Right ventricle myocardium superior (tissue), 1 donor: ENCODE results near the gene SMARCA2. TPM values are rescaled to one million over a fixed set of nuclear protein-coding genes. Genes with fewer than 3 reads are reported as not detected.

Source experiments
- ATAC-seq: fragments of 200-7000 bp; cut with Tn5 transposase; one replicate; pipeline ENCODE4 v1.9.1; 2020; ENCODE audit warnings: mild to moderate bottlenecking; ENCODE audit not compliant: poor library complexity
- DNase-seq: peaks from one replicate; pipeline ENCODE4 v3.0.0-alpha.2; 2020
- intact Hi-C: fragments of 100-400 bp; cut with DNase I; formaldehyde crosslinking; loops from one replicate; pipeline ENCODE4 v1.11.2; 2022
- total RNA-seq: library from RNA; stranded (reverse); fragmentation: NEBNext Ultra II Directional; extraction: Animal tissue kit (Norgen Biotek cat#: 25700); gene quantifications from one replicate; pipeline ENCODE4 v1.2.1, GENCODE V29; 2021
- donor health status: DM: no; HTN: yes; CAD: no; lungs with severe emphysema.

Gene SMARCA2
- total RNA-seq, 1 donor from 2014 or later, result 101 TPM

DNA sequence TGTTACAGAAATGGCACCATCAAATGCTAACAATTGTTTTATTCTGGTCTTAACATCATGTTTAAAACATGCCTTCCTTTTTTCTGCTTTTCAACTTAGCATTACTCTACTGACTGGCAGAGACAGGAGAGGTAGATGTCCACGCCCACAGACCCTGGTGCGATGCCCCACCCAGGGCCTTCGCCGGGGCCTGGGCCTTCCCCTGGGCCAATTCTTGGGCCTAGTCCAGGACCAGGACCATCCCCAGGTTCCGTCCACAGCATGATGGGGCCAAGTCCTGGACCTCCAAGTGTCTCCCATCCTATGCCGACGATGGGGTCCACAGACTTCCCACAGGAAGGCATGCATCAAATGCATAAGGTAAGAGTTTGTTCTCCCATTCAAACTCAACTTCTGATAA is 13.7 kb downstream of the SMARCA2 start:
- intact Hi-C loops, result no loop called here
- DNase-seq (peak; percentile 30), ATAC-seq (no peak)

- intact Hi-C loops, result no loop called here
- DNase-seq (no peak), ATAC-seq (no peak)
Measured at GRCh38 chr9:2029666-2030170, 14.6 kb downstream of the SMARCA2 start.

GRCh38 chr9:2032234-2032633 is 17.1 kb downstream of the SMARCA2 start:
- intact Hi-C loops, result no loop called here
- no peak for ATAC-seq
- DNase-seq, result no peak

- DNase-seq, result no peak
- ATAC-seq, result no peak
- intact Hi-C loops, result no loop called here
Measured at GRCh38 chr9:2036844-2037243, 21.7 kb downstream of the SMARCA2 start.

DNA sequence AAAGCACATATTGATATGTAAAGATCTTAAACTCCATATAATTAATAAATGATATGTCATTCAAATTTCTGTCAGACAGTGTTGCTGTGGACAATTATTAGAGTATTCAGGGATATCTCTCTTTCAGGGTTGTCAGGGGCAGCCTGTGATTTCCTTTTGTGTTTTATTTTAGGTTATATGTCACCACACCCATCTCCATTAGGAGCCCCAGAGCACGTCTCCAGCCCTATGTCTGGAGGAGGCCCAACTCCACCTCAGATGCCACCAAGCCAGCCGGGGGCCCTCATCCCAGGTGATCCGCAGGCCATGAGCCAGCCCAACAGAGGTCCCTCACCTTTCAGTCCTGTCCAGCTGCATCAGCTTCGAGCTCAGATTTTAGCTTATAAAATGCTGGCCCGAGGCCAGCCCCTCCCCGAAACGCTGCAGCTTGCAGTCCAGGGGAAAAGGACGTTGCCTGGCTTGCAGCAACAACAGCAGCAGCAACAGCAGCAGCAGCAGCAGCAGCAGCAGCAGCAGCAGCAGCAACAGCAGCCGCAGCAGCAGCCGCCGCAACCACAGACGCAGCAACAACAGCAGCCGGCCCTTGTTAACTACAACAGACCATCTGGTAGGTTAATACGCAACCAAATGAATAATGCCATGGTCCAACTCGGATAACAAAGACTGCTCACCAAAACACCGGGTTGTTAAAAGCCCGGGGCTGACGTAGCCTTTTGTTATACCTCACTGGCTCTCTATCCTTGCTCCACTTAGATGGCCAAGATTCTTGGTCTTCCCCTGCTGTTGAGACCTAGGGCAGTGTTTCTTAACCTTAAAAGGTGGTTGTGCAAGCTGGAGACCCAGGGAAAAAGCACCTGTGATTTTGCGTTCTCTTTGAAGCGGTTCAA is 24.4 kb downstream of the SMARCA2 start:
- DNase-seq, result peak; percentile 48

GRCh38 chr9:2040828-2041227 is 25.7 kb downstream of the SMARCA2 start:
- DNase-seq (no peak), ATAC-seq (no peak)
- intact Hi-C loops, result no loop called here

More for the DNA sequence above, 24.4 kb downstream of the SMARCA2 start:
- ATAC-seq, result peak; percentile 12
- intact Hi-C loops, result no loop called here

- intact Hi-C loops, result no loop called here
- no peak for ATAC-seq
- DNase-seq, result no peak
Measured at GRCh38 chr9:2041736-2042135, 26.6 kb downstream of the SMARCA2 start.

GRCh38 chr9:2043243-2043642 is 28.1 kb downstream of the SMARCA2 start:
- intact Hi-C loops, result no loop called here
- ATAC-seq, result no peak
- DNase-seq, result no peak

GRCh38 chr9:2043881-2044462 is 28.8 kb downstream of the SMARCA2 start:
- DNase-seq (no peak), ATAC-seq (no peak)
- intact Hi-C loops, result no loop called here

DNA sequence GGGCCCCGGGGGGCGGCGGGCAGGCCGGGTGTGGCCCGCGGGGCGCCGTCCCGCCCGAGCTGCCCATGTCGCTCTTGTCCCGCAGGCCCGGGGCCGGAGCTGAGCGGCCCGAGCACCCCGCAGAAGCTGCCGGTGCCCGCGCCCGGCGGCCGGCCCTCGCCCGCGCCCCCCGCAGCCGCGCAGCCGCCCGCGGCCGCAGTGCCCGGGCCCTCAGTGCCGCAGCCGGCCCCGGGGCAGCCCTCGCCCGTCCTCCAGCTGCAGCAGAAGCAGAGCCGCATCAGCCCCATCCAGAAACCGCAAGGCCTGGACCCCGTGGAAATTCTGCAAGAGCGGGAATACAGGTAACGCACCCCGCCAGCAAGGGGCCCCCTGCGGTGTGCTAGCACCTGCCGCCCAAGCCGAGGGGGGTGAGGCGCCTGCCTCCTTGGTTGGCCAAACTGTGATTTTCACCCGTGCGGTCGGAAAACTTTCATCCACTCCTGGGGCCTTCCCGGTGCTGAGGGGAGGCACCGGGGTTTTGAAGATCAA is 32.1 kb downstream of the SMARCA2 start:
- no peak for ATAC-seq
- intact Hi-C loops, result no loop called here
- no peak for DNase-seq

DNA sequence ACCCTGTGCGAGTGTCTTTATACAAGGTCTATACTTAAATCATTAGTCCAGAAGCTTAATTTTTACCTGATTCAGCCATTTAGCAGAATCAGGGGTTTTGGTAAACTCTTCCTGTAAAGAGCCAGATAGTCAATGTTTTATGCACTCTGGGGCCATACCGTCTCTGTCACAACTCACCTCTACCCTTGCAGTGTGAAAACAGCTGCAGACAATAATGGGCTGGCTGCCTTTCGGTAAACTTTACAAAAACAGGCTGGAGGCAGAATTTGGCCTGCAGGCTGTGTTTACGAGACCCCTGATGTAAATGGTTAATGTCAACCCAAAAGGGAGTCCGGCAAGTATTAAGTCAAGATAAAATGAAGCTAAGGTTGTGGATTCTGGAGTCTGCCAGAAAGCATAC is 32.8 kb downstream of the SMARCA2 start:
- DNase-seq (no peak), ATAC-seq (no peak)
- intact Hi-C loops, result no loop called here

- ATAC-seq, result no peak
Measured at GRCh38 chr9:2050236-2050635, 35.1 kb downstream of the SMARCA2 start.

GRCh38 chr9:2053883-2054845 is 39.0 kb downstream of the SMARCA2 start:
- ATAC-seq, result peak; percentile 41
- no peak for DNase-seq
- intact Hi-C loops, result no loop called here

More at GRCh38 chr9:2050236-2050635, 35.1 kb downstream of the SMARCA2 start:
- intact Hi-C loops, result no loop called here
- no peak for DNase-seq

DNA sequence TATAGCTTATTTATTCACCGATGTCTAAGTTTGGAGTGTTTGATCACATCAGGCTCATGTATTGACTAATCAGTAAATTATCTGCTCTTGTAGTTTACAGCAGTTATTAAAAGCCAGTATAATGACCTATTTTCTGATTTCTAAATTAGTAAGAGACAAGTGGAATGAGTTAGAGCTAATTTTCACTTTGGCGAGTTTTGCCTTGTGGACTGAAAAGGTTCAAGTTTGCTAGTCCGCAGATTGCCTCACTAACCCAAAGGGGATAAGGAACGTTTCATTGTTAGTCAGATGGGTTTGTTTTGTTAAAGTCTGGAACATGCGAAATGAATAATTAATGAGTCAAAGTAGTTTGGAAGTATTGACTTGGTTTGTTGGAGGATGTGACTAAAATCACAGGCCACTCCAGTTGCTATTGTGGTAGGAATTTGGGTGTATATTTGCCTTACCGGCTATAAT is 40.1 kb downstream of the SMARCA2 start:
- ATAC-seq (no peak), DNase-seq (no peak)
- intact Hi-C loops, result no loop called here

GRCh38 chr9:2059274-2059929 is 44.3 kb downstream of the SMARCA2 start:
- no peak for DNase-seq
- no peak for ATAC-seq
- intact Hi-C loops, result no loop called here

- no peak for DNase-seq
- intact Hi-C loops, result no loop called here
- peak; percentile 78 for ATAC-seq
Measured at GRCh38 chr9:2060424-2060823, 45.3 kb downstream of the SMARCA2 start.

- DNase-seq (no peak), ATAC-seq (no peak)
- intact Hi-C loops, result no loop called here
Measured at GRCh38 chr9:2065704-2066103, 50.6 kb downstream of the SMARCA2 start.
